HG02759 (cell line): Measurements from ENCODE around the gene EN1.

ENCODE experiments used
- ATAC-seq: cut with Tn5 transposase; IDR thresholded peaks from one replicate; pipeline ENCODE4 v1.9.1; 2021; ENCODE audit warnings: mild to moderate bottlenecking, moderate library complexity; ENCODE audit not compliant: unreplicated experiment

Gene EN1

GRCh38 chr2:118826093-118826492 is 21.4 kb downstream of the EN1 start:
- no peak for ATAC-seq

- ATAC-seq = no peak
Observed at GRCh38 chr2:118823633-118824032, 23.8 kb downstream of the EN1 start.

GRCh38 chr2:118822572-118822971 is 24.9 kb downstream of the EN1 start:
- ATAC-seq = no peak

GRCh38 chr2:118822015-118822414 is 25.4 kb downstream of the EN1 start:
- ATAC-seq = no peak

GRCh38 chr2:118817469-118817868 is 30.0 kb downstream of the EN1 start:
- ATAC-seq = no peak

- no peak for ATAC-seq
Observed at GRCh38 chr2:118816669-118817068, 30.8 kb downstream of the EN1 start.

- no peak for ATAC-seq
Observed at GRCh38 chr2:118815731-118816130, 31.7 kb downstream of the EN1 start.

- ATAC-seq = no peak
Observed at GRCh38 chr2:118815314-118815713, 32.1 kb downstream of the EN1 start.

GRCh38 chr2:118814368-118814767 is 33.1 kb downstream of the EN1 start:
- no peak for ATAC-seq

GRCh38 chr2:118813601-118814339 is 33.7 kb downstream of the EN1 start:
- ATAC-seq = no peak

- no peak for ATAC-seq
Observed at GRCh38 chr2:118813111-118813510, 34.3 kb downstream of the EN1 start.

GRCh38 chr2:118812552-118812951 is 34.9 kb downstream of the EN1 start:
- ATAC-seq = no peak

GRCh38 chr2:118811514-118812115 is 35.8 kb downstream of the EN1 start:
- no peak for ATAC-seq

- no peak for ATAC-seq
Observed at GRCh38 chr2:118810766-118811165, 36.7 kb downstream of the EN1 start.

- ATAC-seq = no peak
Observed at GRCh38 chr2:118808429-118808809, 39.0 kb downstream of the EN1 start.

GRCh38 chr2:118807668-118808428 is 39.6 kb downstream of the EN1 start:
- ATAC-seq = no peak

GRCh38 chr2:118806797-118807667 is 40.4 kb downstream of the EN1 start:
- ATAC-seq = no peak

GRCh38 chr2:118805064-118805690 is 42.3 kb downstream of the EN1 start:
- no peak for ATAC-seq

- ATAC-seq = no peak
Observed at GRCh38 chr2:118803012-118803411, 44.4 kb downstream of the EN1 start.

GRCh38 chr2:118801151-118801550 is 46.3 kb downstream of the EN1 start:
- ATAC-seq = no peak

- ATAC-seq = no peak
Observed at GRCh38 chr2:118800736-118801135, 46.7 kb downstream of the EN1 start.
